ENCODE results near the gene ARHGAP10.

DNA sequence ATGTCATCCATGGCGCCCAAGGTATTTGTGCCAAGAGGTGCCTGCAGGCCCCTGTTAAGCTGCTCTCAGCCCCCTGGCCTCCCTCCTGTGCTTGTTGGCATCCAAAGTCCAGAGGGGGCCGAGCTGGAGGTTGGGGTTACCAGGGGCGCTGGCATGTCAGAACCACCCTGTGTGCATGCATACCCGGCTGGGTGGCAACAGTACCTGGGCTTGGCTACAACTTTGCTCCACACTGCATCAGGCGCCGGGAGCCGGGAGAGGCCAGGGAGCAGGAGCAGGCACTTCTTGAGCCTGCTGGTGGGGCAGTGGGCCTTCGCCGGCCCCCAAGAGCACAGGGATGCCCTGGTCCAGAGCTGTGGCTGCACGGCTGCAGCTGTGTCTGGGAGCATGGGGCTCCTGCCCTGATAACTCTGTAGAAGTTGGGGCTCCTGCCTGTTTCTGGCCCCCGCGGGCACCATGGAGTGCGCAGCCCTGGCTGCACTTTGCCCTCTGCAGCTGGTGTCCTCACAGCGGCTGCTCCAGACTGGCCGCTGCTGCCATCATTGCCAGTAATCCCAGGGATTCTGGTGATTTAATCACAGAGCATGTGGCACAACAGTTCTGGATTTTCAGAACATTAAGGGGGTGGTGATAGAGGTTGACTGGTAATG lies 130.3 kb downstream of the ARHGAP10 start:
- no peak for TF ChIP-seq TAF1 (IDR thresholded peaks at IDR 0.05; ENCODE audit: low read depth)
- TF ChIP-seq, protein P1, sequence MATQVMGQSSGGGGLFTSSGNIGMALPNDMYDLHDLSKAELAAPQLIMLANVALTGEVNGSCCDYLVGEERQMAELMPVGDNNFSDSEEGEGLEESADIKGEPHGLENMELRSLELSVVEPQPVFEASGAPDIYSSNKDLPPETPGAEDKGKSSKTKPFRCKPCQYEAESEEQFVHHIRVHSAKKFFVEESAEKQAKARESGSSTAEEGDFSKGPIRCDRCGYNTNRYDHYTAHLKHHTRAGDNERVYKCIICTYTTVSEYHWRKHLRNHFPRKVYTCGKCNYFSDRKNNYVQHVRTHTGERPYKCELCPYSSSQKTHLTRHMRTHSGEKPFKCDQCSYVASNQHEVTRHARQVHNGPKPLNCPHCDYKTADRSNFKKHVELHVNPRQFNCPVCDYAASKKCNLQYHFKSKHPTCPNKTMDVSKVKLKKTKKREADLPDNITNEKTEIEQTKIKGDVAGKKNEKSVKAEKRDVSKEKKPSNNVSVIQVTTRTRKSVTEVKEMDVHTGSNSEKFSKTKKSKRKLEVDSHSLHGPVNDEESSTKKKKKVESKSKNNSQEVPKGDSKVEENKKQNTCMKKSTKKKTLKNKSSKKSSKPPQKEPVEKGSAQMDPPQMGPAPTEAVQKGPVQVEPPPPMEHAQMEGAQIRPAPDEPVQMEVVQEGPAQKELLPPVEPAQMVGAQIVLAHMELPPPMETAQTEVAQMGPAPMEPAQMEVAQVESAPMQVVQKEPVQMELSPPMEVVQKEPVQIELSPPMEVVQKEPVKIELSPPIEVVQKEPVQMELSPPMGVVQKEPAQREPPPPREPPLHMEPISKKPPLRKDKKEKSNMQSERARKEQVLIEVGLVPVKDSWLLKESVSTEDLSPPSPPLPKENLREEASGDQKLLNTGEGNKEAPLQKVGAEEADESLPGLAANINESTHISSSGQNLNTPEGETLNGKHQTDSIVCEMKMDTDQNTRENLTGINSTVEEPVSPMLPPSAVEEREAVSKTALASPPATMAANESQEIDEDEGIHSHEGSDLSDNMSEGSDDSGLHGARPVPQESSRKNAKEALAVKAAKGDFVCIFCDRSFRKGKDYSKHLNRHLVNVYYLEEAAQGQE (IDR thresholded peaks at IDR 0.05; ENCODE audit: low read depth), result no peak
- no peak for TF ChIP-seq YY1 (IDR thresholded peaks at IDR 0.05; ENCODE audit: low read depth)
